Neural progenitor cell (in vitro differentiated cells): ENCODE results near the gene ITSN1.
"Not testable (repeated sequence)": the region's sequence is repeated elsewhere in the genome, so short reads cannot be mapped to it uniquely, and the experiment has no call there.

Experiments used
- EZH2 ChIP-seq: fragments of 200-600 bp; sonication (generic); IDR thresholded peaks from 2 replicates; pipeline ENCODE4 v1.6.1; 2017; ENCODE audit warnings: antibody characterized with exemption, mild to moderate bottlenecking, moderate library complexity
- TF ChIP-seq, protein P1 (sequence below): fragments of 200-600 bp; sonication (generic); IDR thresholded peaks from 2 replicates; pipeline ENCODE4 v1.5.1; 2017; ENCODE audit warnings: antibody characterized with exemption, mild to moderate bottlenecking

DNA sequence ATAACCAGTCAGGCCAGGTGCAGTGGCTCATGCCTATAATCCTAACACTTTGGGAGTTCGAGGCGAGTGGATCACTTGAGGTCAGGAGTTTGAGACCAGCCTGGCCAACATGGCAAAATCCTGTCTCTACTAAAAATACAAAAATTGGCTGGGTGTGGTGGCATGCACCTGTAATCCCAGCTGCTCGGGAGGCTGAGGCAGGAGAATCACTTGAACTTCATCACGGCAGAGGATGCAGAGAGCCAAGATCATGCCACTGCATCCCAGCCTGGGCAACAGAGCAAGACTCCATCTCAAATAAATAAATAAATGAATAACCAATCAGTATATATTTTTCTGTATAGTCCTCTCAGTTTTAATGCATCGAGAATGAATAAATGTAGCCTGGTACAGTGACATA is 146.1 kb downstream of the ITSN1 start:
- TF ChIP-seq, protein P1, sequence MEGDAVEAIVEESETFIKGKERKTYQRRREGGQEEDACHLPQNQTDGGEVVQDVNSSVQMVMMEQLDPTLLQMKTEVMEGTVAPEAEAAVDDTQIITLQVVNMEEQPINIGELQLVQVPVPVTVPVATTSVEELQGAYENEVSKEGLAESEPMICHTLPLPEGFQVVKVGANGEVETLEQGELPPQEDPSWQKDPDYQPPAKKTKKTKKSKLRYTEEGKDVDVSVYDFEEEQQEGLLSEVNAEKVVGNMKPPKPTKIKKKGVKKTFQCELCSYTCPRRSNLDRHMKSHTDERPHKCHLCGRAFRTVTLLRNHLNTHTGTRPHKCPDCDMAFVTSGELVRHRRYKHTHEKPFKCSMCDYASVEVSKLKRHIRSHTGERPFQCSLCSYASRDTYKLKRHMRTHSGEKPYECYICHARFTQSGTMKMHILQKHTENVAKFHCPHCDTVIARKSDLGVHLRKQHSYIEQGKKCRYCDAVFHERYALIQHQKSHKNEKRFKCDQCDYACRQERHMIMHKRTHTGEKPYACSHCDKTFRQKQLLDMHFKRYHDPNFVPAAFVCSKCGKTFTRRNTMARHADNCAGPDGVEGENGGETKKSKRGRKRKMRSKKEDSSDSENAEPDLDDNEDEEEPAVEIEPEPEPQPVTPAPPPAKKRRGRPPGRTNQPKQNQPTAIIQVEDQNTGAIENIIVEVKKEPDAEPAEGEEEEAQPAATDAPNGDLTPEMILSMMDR, result not testable (repeated sequence)
- not testable (repeated sequence) for TF ChIP-seq EZH2
